ENCODE data around the gene FGF12. TPM values are rescaled to one million over a fixed set of nuclear protein-coding genes. Genes with fewer than 3 reads are reported as not detected.

The FGF12 gene
- total RNA-seq, 1 experiment from 2014 or later: 0.69 TPM

DNA sequence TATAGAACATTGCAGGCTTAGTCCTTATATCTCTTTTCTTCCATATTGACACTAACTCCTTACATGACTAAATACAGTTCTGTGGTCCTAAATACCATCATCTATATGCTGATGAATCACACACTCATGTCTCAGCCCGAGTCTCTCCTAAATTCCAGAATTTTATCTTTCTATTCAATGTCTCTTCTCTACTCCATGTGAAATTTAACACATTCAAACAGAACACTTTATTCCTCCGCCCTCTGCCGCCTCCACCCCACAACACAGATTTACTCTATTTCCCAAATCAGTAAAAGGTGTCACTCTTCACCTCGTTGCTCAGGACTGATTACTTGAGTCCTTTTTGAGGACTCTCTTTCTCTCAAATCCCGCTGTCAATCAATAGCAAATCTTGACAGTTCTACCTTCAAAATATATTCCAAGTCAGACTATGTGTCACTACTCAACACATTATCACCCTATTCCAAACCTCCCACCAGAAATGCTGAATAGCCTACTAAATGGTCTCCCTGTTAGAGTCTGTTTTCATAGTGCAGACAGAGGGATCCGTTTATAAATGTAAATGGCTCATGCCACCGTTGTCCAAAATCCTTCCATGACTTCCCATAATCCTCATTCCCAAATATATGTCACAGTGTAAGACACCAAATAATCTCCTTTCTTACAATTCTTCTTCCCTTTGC lies 230.3 kb downstream of the FGF12 start:
- no peak for DNase-seq (ENCODE audit: low read depth)

DNA sequence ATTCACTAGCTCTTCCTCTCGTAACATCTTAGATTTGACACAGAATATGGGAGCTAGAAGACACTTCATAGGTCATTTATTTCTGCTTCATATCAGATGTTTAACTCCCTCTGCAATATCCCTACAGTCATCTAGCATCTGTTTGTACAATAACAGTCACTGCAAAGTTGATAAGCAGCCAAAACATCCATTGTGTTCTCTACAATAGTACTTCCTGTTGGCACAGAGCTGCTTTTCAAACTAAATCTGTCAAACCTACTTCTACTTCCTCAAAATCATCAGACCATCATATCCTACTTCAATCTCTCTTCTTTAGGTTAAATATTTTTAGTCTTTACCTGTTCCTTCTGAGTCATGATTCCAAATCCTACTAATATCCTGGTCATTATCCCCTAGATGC lies 233.2 kb downstream of the FGF12 start:
- no peak for DNase-seq (ENCODE audit: low read depth)

- DNase-seq (ENCODE audit: low read depth): no peak
Observed at GRCh38 chr3:192490720-192491119, 236.6 kb downstream of the FGF12 start.

DNA sequence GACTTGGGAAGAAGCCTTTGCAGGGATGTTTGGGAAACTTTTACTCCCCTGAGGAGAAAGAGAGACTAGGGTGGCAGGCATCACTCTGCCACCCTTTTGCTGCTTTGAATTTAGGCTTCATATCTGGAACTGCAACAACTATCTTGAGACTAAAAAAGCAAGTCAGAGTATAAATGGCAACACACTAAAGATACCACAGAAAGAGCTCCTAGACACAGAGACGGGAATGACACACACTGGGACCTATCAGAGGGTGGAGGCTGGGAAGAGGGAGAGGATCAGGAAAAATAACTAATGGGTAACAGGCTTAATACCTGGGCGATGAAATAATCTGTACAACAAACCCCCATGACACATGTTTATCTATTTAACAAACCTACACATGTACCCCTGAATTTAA lies 237.8 kb downstream of the FGF12 start:
- no peak for DNase-seq (ENCODE audit: low read depth)

- DNase-seq (ENCODE audit: low read depth): no peak
Observed at GRCh38 chr3:192487033-192487432, 240.3 kb downstream of the FGF12 start.

DNA sequence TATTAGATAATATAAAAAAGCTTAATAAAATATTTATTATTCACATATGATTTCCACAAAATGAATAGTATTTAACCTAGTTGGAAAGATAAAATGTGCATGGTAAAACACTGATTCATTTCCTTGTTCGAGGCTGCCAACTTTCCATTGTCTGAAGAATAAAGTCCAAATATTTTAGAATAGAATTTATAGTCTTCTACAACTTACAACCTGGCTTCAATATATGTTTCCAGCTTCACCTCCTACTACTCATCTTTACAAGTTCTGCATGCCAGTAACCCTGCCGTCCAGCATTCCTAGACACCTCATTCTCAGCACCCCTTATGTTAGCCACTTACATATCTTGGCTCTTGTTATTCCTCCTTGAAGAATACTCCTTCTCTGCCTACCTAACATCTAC lies 244.5 kb downstream of the FGF12 start:
- DNase-seq (ENCODE audit: low read depth): peak; percentile 23

- peak; percentile 6 for DNase-seq (ENCODE audit: low read depth)
Observed at GRCh38 chr3:192482391-192482790, 244.9 kb downstream of the FGF12 start.

DNA sequence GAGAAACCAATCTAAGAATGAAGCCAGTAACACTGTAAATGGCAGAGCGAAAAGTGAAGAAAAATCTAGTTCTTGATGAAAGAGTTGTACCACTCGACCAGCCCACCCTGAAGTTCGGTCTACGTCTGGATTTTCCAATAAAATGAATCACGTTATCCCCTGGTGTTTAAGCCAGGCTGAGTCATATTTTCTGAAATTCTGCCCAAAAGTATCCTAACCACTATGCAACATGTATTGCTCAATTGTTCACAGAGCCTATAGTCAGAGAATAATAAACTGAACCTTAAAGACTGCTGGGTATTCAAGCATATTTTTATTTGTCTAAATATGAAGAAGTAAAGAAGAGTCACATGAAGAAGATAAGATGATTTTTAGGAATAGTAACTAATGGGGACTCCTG lies 245.7 kb downstream of the FGF12 start:
- DNase-seq (ENCODE audit: low read depth): peak; percentile 84

DNA sequence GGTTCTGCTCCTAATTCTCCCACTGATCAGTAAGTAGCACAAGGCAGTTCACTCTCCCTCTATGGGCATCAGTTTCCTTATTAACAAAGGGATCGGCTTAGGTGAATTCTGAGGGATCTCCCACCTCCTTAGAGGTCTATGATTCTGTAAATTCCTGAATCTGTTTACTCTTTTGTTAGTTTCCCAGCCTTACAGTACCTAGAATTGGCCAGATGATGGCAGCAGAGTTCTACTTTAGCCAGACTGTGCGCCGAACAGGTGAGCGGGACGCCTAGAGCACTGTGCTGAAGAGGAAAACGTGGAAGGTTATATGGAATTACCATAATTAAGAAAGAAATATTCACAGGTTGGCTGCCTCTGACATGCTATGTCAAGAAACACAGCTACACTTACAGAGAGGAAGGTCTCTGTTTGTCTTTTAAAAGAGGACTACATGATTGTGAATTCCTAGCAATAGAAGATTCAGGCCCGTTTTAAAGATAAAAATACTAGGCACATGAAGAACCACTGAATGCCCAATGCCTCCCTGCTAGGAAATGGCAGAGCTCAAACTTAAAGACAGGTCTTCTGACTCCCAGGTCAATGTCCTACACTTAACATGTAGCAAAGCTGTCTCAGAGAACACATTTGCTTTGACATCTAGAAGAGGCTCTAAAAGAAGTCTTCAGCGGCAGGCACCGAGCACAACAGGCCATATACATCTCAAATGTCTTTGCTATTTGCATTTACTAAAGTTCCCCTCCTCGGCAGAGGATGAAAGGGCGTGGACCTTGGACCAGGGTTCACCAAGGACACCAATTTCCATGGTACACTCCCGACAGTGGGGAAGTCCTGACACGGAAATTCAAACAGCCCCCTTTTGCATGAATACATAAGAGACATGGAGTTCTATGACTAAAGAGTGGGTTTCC lies 259.9 kb downstream of the FGF12 start:
- DNase-seq (ENCODE audit: low read depth): peak; percentile 65

- DNase-seq (ENCODE audit: low read depth): no peak
Observed at GRCh38 chr3:192449036-192449435, 278.3 kb downstream of the FGF12 start.

DNA sequence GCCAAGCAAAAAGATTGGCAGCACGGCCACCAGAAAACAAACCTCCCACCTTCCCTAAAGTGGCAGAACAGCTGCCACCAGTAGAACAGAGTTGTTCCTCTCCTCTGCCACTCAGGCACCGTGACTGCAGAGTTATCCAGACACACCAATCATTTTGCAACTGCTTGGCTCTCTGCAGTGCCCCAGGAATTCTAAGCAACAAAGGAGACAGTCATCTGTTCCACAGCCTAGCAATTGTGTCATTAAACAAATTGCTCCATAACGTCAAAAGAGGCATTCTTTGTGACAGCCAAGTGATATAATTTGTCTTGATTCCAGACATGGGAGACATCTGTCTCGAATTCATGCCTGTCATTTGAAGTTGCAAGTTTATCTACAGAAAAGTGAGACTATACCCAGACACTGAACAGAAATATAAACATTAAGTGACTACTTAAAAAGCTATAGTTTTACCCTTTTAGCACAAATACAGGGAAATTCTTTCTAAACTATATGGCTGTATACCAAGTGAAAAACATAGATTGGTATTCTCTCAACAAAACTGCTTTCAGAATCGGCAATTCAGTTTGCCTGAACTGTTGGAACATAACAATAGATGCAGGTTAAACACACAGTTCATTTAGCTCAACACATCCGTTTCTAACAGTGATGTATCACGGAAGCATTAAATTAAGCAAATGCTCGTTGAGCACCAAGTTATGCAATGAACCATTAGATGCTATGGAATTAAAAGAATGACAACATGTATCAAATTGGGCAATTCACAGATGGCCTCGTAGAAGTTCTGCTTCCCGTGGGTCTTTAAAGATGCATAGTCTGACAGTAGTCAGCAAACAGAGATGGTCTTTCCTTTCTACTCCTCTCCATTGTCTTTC lies 281.3 kb downstream of the FGF12 start:
- DNase-seq (ENCODE audit: low read depth): no peak

DNA sequence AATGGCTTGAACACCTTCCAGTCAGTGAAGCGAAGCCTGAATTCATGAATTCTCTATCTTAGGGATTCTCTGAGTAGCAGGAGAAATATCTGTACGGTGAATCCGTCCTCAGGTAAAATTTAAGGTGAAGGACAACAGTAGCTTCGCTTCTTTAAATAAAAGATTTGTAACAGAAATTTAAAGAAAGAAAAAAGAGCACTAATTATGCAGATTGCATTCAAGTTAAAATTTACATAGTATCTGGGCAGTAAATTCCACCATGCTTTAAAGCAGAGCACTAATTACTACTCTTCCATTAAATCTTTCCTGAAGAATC lies 282.6 kb downstream of the FGF12 start:
- DNase-seq (ENCODE audit: low read depth): no peak

DNA sequence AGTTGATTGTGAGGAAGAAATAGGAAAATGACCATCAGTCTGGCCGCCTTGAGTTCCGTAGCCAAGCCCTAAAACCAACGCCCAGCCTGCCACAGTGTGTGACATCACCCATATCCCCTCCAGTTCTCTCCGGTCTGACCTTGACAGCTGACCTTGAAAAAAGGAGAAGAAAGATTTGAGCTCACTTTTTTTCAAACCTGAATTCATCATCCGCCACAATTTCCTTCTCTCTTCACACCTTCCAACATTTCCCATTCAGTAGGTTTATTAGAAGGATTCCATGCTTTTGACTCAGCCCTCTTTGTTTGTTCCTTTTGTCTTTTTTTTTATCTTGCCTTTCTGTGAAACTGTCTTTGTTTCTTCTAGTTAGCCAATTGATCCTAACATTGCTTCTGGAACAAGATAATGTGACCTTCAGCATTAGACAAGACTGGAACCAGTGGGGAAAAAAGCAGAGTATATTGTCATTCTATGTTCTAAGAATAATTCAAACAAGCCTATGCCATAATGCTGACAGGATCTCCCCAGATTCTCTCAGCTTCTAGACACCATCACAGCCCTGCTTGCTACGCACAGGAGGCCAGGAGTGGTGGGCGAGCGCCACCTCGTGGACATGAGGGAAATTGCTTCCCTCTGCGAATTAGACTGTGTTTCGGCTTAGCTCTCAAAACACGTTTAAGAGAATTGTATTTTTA lies 283.1 kb downstream of the FGF12 start:
- DNase-seq (ENCODE audit: low read depth): peak; percentile 77

DNA sequence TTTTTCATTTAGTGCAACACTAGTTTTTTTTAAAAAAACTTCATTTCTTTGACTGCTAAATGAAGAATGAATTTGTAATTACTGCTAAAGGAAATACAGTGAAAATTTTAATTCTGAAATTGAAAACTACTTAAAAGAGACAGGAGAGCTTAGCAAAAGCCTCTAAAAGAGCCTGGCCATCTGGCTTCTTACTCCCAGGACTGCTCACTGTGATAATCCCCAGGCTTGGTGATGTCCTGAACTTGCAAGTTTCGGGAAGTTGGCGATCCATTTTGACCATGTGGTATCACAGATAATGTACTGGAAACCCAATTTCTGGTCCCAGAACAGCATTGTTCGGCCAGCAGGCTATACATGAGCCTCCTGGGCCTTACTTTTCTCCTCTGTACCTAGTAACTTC lies 292.1 kb downstream of the FGF12 start:
- DNase-seq (ENCODE audit: low read depth): no peak

GRCh38 chr3:192434186-192434585 lies 293.2 kb downstream of the FGF12 start:
- DNase-seq (ENCODE audit: low read depth): no peak

DNA sequence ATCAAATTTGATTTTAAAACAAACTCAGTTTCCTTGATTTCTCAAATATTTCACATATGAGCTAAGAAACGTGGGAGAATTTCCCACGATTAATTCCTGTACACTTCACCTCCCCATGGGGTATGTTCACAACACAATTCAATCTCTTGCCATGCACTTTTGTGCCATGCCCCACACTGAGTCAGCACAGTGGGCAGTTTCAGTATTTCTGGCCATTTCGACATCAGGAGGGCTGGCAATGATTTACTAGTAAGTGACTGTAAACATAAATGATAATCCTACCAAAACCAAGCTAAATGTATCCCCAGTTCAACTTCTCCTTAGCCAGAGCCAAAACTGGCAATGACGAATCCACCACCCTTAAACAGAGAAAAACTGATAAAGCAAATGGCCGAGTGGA lies 293.6 kb downstream of the FGF12 start:
- peak; percentile 11 for DNase-seq (ENCODE audit: low read depth)

GRCh38 chr3:192422997-192423342 lies 304.4 kb downstream of the FGF12 start:
- DNase-seq (ENCODE audit: low read depth): no peak

DNA sequence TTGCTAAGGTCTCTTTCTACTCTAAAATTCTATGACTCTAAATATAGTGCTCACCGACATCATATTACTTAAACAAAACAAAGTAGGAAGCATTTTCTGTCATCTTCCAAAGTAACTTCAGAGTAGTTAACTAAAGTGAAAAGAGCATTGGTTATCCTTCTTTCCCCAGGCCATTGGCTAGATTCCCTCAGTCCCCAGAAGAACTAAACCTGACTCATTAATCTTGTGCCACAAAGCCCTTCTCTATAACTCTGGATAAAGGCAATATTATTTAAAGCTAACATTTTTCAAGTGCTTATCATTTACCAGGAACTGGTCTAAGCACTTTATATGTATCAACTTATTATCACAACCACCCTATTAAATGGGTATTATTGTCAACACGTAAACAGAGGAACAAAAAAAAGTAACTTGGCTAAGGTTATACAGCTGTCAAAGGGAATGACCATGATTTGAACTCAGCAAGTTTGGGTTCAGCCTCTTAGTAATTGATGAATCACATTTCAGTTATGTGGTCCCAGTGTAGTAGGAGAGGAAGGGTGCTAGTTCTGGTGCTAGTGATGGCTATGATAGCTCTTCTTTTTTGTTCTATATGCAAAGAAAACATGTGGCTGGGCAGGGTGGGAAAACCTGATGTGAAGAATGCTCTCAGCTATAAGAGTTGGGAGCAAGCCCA lies 304.9 kb downstream of the FGF12 start:
- peak; percentile 57 for DNase-seq (ENCODE audit: low read depth)

DNA sequence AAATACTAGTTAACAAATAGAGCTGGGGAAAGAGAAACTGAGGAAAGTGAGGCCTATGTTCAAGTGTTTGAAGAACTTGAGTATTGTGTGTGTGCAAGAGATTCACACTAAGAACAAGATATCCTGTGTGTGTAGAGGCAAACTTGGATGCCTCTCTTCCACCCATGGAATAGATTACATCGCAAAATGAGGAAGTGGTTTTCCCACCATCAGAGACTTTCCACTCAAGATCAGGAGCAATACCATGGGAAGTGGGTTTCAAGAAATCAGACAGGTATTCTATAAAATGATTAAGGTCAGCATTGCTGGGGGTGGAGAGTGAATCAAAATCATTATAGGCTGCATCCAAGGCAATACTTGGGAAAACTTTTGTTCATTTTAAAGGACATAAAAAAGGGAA lies 308.0 kb downstream of the FGF12 start:
- DNase-seq (ENCODE audit: low read depth): no peak

DNA sequence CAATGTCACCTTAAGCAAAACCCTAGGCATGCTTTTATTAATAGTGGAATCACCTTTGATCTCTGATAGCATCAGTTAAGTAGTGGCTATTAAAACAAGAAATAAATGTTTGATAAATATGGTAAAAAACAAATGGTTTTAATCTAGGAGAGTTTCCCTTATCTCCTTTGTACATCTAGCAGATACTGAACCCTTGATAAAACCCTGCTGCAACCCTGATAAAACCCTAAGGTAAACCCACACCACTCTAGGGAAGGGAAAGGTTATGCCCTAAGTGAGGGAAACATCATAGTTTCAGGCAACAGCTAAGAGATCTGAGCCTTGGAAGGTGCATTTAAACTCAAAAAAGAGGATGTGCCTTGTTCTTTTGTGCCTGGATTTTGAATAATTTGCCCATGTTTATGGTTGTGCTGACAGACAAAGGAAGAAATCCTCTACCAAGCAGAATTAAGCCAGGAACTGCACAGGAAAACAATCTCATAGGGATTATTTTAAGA lies 309.7 kb downstream of the FGF12 start:
- no peak for DNase-seq (ENCODE audit: low read depth)

DNA sequence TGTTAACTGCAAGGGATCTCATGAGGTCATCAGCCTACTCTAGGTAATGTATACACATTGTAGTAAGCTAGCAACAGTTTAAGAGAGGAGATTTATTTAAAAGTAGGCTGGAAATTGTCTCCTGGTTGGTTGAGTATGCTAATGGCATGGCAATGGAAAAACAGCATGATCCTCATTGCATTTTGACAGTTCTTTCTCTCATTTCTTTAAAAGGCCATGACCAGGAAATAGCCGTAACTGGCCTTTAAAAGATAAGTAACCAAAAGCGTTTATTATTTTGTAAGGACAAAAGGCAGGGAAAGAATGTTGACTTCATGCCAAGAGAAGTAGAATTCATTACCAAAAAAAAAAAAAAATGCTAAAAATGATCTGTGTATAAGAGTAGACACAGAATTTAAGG lies 310.3 kb downstream of the FGF12 start:
- DNase-seq (ENCODE audit: low read depth): no peak
